GM12801 (cell line): Measurements from ENCODE around the gene FCGR3B.
"Not testable (repeated sequence)": the region's sequence is repeated elsewhere in the genome, so short reads cannot be mapped to it uniquely, and the experiment has no call there.

Experiments
- CTCF ChIP-seq: IDR thresholded peaks from one replicate; pipeline ENCODE4 v1.5.1; 2011; ENCODE audit warnings: control low read depth; ENCODE audit not compliant: insufficient read length; ENCODE audit errors: extremely low read depth

The FCGR3B gene

DNA sequence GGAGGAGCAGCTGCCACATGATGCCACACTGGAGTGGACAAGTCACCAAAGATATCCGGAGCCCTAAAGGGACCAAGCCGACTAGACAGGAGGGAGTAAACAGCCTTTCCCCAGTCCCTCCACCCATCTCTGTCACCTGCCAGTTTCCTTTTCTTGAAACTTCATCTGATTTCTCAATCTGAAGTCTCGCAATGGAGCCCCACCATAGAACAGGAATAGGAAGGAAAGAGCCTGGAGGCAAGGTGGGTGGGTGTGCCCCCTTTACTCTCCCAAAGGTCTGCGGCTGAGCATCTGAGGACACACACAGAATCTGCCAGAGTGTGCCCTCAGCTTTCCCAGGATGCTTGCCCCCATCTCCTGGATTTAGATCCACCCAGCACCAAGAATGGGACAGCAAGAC is at the start of gene FCGR3B:
FCGR3B (minus strand) TSS at position 101 of the 400 bp plus-strand sequence; CDS start at position 19, 82 bp downstream.
- TF ChIP-seq CTCF = no peak

DNA sequence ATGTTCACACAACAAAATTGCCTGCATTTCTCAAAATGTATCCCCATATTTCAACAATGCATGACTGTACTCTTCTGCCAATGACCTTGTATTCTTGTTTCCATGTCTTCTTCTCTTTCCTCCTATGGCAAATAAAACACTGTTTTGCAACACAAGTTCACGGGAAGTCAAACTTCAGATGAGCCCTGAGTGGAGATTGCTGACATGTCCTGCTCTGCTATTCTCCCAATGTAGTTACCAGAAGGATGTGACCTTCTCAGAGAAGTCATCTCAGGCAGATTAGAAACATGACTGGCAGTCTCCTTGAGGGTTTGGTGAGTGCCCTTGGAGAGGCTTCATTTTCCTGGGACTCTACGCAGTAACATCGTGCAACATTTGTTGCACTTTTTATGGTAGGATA is 47.5 kb upstream of the FCGR3B start:
- TF ChIP-seq CTCF = no peak

DNA sequence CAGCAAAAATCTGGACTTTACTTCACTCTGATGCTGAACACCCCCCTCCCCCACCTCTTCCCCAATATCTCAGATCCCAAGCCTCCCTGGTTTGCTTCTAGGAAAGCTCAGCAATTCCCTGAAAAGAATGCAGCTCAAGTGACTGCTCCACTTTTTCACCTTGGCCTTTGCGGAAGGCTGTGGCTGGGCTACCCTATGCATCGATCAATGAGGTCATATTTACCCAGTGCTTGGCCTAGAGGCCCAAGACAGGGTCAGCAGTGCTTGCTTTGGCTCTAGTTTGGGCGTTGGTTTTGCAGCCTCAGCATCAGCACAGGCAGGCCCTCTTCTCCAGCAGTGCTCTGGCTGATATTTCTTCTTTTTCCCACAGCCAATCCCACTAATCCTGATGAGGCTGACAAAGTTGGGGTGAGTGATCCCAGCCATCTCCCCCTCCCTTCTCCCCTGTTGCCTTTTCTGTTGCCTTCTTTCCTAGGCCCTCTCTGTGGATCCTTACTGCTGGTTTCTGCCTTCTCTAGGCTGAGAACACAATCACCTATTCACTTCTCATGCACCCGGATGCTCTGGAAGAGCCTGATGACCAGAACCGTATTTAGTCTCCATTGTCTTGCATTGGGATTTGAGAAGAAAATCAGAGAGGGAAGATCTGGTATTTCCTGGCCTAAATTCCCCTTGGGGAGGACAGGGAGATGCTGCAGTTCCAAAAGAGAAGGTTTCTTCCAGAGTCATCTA is 46.1 kb upstream of the FCGR3B start:
- TF ChIP-seq CTCF = no peak

- TF ChIP-seq CTCF = no peak
These were observed 45.5 kb upstream of the FCGR3B start for GRCh38 chr1:161676441-161676840.

GRCh38 chr1:161662684-161663339 is 31.8 kb upstream of the FCGR3B start, which contains the start of gene FCGR2B:
FCGR2B (plus strand) TSS chr1:161663143; CDS start chr1:161663242, 99 bp downstream.
- TF ChIP-seq CTCF = not testable (repeated sequence)
